ENCODE data around the gene SNX6. TPM values are rescaled to one million over a fixed set of nuclear protein-coding genes. Genes with fewer than 3 reads are reported as not detected.

SNX6 gene
- total and polyA plus RNA-seq, 9 donors: 44.3 to 80.3 (median 64.5) TPM

- intact Hi-C loops (cut with DNase I): no loop called here
- Histone ChIP-seq H3K4me1 (ENCODE audit: insufficient read depth) (no peaks in the 10 kb centered on the region), H3K27ac (no peak overlapping the region), H3K27me3 (no peaks in the 10 kb centered on the region), H3K36me3 (no peaks in the 10 kb centered on the region), H3K4me3 (no peak overlapping the region), H3K9me3 (no peaks in the 10 kb centered on the region)
- TF ChIP-seq POLR2A (IDR thresholded peaks at IDR 0.05) (no peak), EP300 (IDR thresholded peaks at IDR 0.05) (no peak)
- TF ChIP-seq, protein P1, sequence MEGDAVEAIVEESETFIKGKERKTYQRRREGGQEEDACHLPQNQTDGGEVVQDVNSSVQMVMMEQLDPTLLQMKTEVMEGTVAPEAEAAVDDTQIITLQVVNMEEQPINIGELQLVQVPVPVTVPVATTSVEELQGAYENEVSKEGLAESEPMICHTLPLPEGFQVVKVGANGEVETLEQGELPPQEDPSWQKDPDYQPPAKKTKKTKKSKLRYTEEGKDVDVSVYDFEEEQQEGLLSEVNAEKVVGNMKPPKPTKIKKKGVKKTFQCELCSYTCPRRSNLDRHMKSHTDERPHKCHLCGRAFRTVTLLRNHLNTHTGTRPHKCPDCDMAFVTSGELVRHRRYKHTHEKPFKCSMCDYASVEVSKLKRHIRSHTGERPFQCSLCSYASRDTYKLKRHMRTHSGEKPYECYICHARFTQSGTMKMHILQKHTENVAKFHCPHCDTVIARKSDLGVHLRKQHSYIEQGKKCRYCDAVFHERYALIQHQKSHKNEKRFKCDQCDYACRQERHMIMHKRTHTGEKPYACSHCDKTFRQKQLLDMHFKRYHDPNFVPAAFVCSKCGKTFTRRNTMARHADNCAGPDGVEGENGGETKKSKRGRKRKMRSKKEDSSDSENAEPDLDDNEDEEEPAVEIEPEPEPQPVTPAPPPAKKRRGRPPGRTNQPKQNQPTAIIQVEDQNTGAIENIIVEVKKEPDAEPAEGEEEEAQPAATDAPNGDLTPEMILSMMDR (IDR thresholded peaks at IDR 0.05): no peak
- 94 to 97% (median 96%) methylated on average over 11 of the region's 11 CpGs for WGBS, 3 donors
- peak in 1 of 5 donors; percentile 7 for DNase-seq
Measured at GRCh38 chr14:34582117-34582680, 47.7 kb downstream of the SNX6 start.

DNA sequence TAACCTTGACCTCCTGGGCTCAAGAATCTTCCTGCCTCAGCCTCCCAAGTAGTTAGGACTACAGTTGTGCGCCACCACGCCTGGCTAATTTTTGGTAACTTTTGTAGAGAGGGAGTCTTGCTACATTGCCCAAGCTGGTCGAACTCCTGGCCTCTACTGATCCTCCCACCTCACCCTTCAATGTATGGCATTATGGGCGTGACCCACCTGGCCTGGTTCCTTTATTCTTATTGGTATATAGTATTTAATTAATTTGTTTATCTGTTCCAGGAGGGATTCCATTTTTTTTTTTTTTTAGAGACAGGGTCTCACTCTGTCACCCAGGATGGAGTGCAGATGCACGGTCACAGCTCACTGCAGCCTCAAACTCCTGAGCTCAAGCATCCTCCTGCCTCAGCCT lies 49.6 kb downstream of the SNX6 start:
- intact Hi-C loops (cut with DNase I): no loop called here
- H3K27ac ChIP-seq: no peak overlapping the region
- TF ChIP-seq POLR2A (IDR thresholded peaks at IDR 0.05) (no peak), EP300 (IDR thresholded peaks at IDR 0.05) (no peak)
- TF ChIP-seq, protein P1 (IDR thresholded peaks at IDR 0.05): no peak
- no peaks in the 10 kb centered on the region for H3K36me3 ChIP-seq
- H3K9me3 ChIP-seq: no peaks in the 10 kb centered on the region
- no peaks in the 10 kb centered on the region for H3K4me1 ChIP-seq (ENCODE audit: insufficient read depth)
- H3K4me3 ChIP-seq: no peak overlapping the region
- DNase-seq: peak in 1 of 5 donors; percentile 3
- H3K27me3 ChIP-seq: no peaks in the 10 kb centered on the region
- WGBS, 3 donors: 98 to 99% (median 99%) methylated on average over 5 of the region's 5 CpGs

- no peaks in the 10 kb centered on the region for H3K9me3 ChIP-seq
- no peaks in the 10 kb centered on the region for H3K36me3 ChIP-seq
- H3K27ac ChIP-seq: no peak overlapping the region
- 95 to 98% (median 96%) methylated on average over 3 of the region's 3 CpGs for WGBS, 3 donors
- DNase-seq: no peak
- no peak for TF ChIP-seq POLR2A (IDR thresholded peaks at IDR 0.05)
- no peak for TF ChIP-seq EP300 (IDR thresholded peaks at IDR 0.05)
- TF ChIP-seq, protein P1 (IDR thresholded peaks at IDR 0.05): no peak
- intact Hi-C loops (cut with DNase I): no loop called here
- H3K4me3 ChIP-seq: no peak overlapping the region
- H3K27me3 ChIP-seq: no peaks in the 10 kb centered on the region
- H3K4me1 ChIP-seq (ENCODE audit: insufficient read depth): no peaks in the 10 kb centered on the region
Measured at GRCh38 chr14:34571771-34572170, 58.2 kb downstream of the SNX6 start.

GRCh38 chr14:34569750-34570149 lies 60.2 kb downstream of the SNX6 start:
- Histone ChIP-seq H3K27ac (no peak overlapping the region), H3K36me3 (no peaks in the 10 kb centered on the region), H3K27me3 (no peaks in the 10 kb centered on the region), H3K9me3 (no peaks in the 10 kb centered on the region), H3K4me1 (ENCODE audit: insufficient read depth) (no peaks in the 10 kb centered on the region), H3K4me3 (no peak overlapping the region)
- TF ChIP-seq POLR2A (IDR thresholded peaks at IDR 0.05) (no peak), EP300 (IDR thresholded peaks at IDR 0.05) (no peak)
- TF ChIP-seq, protein P1 (IDR thresholded peaks at IDR 0.05): no peak
- intact Hi-C loops (cut with DNase I): no loop called here
- WGBS, 3 donors: 98 to 100% (median 98%) methylated on average over 4 of the region's 4 CpGs
- no peak for DNase-seq

Measured in ovary (tissue), 9 donors.